HCT116 (cell line): Measurements from ENCODE around the gene HJURP.

Experiments used
- CTCF ChIP-seq, 3 experiments: fragments of 200-600 bp in 1 of 3; sonication (generic) in 1 of 3; IDR thresholded peaks in 2 of 3; conservative IDR thresholded peaks in 1 of 3; 2 replicates each; pipeline ENCODE4 v1.5.1; 2012 to 2017; ENCODE audit warnings: low read depth in 2 of 3, low read length in 2 of 3, antibody characterized with exemption in 1 of 3, borderline replicate concordance in 1 of 3, control low read depth in 1 of 3, mild to moderate bottlenecking in 1 of 3, mixed read lengths in 1 of 3, mixed run types in 1 of 3, moderate library complexity in 1 of 3; ENCODE audit not compliant: insufficient read depth in 1 of 3
- EZH2 ChIP-seq: fragments of 200-600 bp; sonication (generic); IDR thresholded peaks from 2 replicates; pipeline ENCODE4 v1.6.1; 2017; ENCODE audit warnings: antibody characterized with exemption, mixed run types
- POLR2AphosphoS5 ChIP-seq: IDR thresholded peaks from 2 replicates; pipeline ENCODE4 v1.6.1; 2011; ENCODE audit warnings: mild to moderate bottlenecking, low read depth, low read length, moderate library complexity

DNA sequence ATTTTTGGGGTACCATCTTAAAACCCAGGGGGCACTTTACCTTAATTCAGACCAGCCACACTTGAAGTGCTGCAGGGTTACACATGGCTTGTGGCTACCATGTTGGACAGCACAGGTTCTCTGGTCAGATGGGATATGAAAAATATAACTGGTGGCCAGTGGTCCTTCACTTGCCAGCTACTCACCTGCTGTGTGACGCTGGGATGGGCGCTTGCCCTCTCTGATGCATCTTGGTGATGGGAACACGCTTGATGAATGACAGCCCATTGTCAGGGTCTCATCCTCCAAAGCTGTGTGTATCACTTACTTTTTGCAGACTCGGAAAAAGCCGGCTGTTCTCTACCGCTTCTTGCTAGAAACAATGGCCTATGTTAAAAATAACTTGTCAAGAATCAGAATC is 22.5 kb downstream of the HJURP start:
- TF ChIP-seq CTCF (IDR thresholded peaks at IDR 0.05 in 2 of 3, conservative IDR thresholded peaks at IDR 0.05 in 1 of 3; ENCODE audit: borderline replicate concordance in 1 of 3, insufficient read depth in 1 of 3, low read depth in 2 of 3, low read length in 2 of 3) (no peak), EZH2 (no peak), POLR2AphosphoS5 (no peak)
